Nephron progenitor cell (in vitro differentiated cells): ENCODE results near the gene FTO.

Experiments
- DNase-seq: peaks from one replicate; pipeline ENCODE4 v3.0.0; 2021
- H3K27ac Mint-ChIP-seq: 2 replicates; pipeline ENCODE4 v1.8.0; 2021; ENCODE audit warnings: mild to moderate bottlenecking, moderate library complexity, mixed read lengths
- H3K27me3 Mint-ChIP-seq: 2 replicates; pipeline ENCODE4 v1.8.0; 2021; ENCODE audit warnings: mild to moderate bottlenecking, low read depth, mixed read lengths; ENCODE audit not compliant: poor library complexity
- H3K36me3 Mint-ChIP-seq: 2 replicates; pipeline ENCODE4 v1.8.0; 2021; ENCODE audit warnings: low read depth, mixed read lengths
- H3K4me1 Mint-ChIP-seq: 2 replicates; pipeline ENCODE4 v1.8.0; 2021; ENCODE audit warnings: mixed read lengths
- H3K4me3 Mint-ChIP-seq: 2 replicates; pipeline ENCODE4 v1.8.0; 2021; ENCODE audit warnings: mild to moderate bottlenecking, moderate library complexity, mixed read lengths
- H3K9me3 Mint-ChIP-seq: 2 replicates; pipeline ENCODE4 v1.8.0; 2021; ENCODE audit warnings: mild to moderate bottlenecking, moderate library complexity, mixed read lengths
- TF ChIP-seq, protein P1 (sequence below): fragments of 200-600 bp; sonication (generic); IDR thresholded peaks from 2 replicates; pipeline ENCODE4 v1.5.0; 2021; ENCODE audit warnings: antibody characterized with exemption

FTO gene

DNA sequence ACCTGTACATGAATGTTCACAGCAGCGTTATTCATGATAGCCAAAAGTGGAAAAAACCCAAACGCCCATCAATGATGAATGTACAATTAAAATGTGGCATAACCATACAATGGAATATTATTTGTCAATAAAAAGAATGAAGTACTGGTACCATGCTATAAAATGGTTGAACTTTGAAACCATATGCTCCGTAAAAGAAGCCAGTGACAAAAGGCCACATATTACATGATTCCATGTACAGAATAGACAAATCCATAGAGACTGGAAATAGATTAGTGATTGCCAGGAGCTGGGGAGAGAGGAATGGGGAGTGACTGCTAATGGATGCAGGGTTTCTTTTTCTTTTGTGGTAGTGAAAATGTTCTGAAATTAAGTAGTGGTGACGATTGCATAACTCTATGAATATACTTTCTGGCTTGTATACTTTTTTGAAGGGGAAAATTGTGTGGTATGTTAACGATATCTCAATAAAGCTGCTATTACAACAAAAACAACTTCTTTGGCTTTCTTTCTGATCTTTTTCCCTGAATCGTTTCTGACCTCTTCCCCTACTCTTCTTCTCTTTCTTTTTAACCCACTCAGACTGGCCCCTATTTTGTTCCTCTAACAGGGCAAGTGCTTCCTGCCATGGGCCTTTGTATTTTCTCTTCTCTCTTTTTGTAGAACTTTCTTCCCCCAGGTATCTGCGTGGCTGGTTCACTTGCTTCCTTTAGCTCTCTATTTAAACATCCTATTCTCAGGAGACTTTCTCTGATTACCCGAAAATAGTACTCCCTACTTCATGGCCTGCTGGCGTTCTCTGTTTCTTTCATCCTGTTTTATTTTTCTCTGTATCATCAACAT is 67.9 kb downstream of the FTO start:
- TF ChIP-seq, protein P1, sequence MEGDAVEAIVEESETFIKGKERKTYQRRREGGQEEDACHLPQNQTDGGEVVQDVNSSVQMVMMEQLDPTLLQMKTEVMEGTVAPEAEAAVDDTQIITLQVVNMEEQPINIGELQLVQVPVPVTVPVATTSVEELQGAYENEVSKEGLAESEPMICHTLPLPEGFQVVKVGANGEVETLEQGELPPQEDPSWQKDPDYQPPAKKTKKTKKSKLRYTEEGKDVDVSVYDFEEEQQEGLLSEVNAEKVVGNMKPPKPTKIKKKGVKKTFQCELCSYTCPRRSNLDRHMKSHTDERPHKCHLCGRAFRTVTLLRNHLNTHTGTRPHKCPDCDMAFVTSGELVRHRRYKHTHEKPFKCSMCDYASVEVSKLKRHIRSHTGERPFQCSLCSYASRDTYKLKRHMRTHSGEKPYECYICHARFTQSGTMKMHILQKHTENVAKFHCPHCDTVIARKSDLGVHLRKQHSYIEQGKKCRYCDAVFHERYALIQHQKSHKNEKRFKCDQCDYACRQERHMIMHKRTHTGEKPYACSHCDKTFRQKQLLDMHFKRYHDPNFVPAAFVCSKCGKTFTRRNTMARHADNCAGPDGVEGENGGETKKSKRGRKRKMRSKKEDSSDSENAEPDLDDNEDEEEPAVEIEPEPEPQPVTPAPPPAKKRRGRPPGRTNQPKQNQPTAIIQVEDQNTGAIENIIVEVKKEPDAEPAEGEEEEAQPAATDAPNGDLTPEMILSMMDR = no peak
- no peaks in the 10 kb centered on the region for H3K36me3 Mint-ChIP-seq
- no peak for DNase-seq
- H3K27me3 Mint-ChIP-seq = no peaks in the 10 kb centered on the region
- H3K4me1 Mint-ChIP-seq = peaks cover 27% of the 10 kb centered on the region
- no peak overlapping the region for H3K27ac Mint-ChIP-seq
- H3K4me3 Mint-ChIP-seq = no peak overlapping the region
- H3K9me3 Mint-ChIP-seq = peaks cover under 1% of the 10 kb centered on the region

DNA sequence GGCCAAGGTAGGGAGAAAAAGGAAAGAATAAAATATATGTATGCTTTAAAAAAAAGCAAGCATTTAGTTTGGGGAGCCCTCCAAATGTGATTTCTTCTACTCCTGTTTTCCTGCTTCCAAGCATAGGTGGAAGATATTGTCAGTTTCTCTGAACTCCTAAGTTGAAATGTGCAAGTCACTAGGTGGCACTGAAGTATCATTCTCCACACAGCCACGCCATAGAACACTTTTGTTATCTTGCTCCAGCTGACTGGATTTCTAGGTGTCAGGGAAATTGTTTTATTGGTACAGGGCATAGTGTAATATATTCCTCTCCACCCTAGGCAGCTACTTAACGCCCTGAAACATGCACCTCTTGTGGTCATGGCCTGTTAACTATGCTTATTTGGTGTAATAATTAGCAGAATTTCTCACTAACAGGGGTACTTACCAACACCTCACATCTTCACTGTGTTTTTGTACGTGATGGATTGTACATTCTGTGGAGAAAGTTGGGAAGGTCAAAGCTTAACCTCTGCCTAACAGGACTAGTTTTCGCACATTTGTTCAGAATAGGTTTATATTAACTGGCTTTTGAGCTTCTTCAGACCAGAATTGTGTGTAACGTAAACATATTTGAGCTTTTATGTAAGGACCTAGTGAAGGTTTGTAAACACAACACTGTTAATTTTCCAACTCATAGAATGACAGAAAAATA is 69.3 kb downstream of the FTO start:
- DNase-seq = peak; percentile 23
- peaks cover 5% of the 10 kb centered on the region for H3K36me3 Mint-ChIP-seq
- no peaks in the 10 kb centered on the region for H3K27me3 Mint-ChIP-seq
- no peak overlapping the region for H3K4me3 Mint-ChIP-seq
- H3K4me1 Mint-ChIP-seq = peaks cover 22% of the 10 kb centered on the region
- no peak overlapping the region for H3K27ac Mint-ChIP-seq
- TF ChIP-seq, protein P1 = peak; percentile 45
- peaks cover 5% of the 10 kb centered on the region for H3K9me3 Mint-ChIP-seq

DNA sequence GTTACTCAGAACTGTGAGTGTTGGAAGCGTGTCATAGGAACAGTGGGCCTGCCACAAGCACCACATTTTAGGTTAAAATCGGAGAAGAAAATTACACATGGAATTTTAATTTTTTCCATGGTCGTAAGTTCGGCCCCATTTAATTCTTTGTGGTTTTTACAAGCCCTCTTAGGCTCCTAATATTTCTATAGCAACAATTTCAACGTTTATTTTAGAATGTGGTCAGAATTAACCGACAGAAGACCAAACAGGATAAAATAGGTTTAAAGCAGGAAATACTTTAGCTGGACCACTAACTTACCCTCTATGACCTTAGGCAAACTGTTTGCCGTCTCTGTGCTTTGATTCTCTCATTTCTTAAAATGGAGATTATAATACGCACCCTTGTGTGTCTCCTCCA is 69.9 kb downstream of the FTO start:
- Mint-ChIP-seq H3K36me3 (peaks cover 5% of the 10 kb centered on the region), H3K9me3 (peaks cover 5% of the 10 kb centered on the region), H3K4me1 (peaks cover 22% of the 10 kb centered on the region), H3K27me3 (no peaks in the 10 kb centered on the region), H3K27ac (no peak overlapping the region), H3K4me3 (no peak overlapping the region)
- TF ChIP-seq, protein P1 = no peak
- DNase-seq = no peak

DNA sequence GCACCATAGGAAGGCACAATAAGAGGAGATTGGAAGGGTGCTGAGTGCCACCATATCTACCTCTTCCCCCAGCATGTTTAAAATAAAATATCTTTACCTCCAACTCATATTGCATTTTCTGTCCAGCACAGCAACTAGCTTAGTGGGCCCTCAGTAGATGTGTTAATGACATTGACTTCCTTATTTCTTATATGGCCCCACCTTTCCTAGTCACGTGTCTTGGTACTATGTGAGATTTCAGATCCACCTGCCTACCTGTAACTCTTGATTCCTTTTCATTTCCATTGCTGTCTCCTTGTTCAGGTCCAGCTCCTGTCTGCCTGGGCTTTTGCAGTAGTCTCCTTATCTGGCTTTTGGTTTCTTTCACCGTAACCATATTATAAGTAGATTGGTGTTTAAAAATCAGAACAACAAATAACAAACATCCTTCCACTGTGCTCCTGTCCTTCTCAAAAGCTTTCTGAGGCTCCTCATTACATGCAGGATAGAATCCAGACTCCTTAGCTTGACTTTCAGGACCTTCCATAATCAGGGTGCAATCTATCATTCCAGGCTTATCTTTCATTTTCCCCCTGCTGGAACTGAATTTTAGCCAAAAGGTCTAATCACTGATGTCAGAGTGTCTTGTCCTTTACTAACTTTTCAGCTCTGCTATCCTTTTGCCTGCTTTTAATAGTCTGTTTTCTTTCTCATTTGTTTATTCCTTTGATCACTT is 71.3 kb downstream of the FTO start:
- Mint-ChIP-seq H3K4me1 (peaks cover 30% of the 10 kb centered on the region), H3K27me3 (no peaks in the 10 kb centered on the region), H3K4me3 (no peak overlapping the region), H3K27ac (no peak overlapping the region), H3K36me3 (peaks cover 5% of the 10 kb centered on the region), H3K9me3 (peaks cover 5% of the 10 kb centered on the region)
- TF ChIP-seq, protein P1 = no peak
- DNase-seq = no peak

DNA sequence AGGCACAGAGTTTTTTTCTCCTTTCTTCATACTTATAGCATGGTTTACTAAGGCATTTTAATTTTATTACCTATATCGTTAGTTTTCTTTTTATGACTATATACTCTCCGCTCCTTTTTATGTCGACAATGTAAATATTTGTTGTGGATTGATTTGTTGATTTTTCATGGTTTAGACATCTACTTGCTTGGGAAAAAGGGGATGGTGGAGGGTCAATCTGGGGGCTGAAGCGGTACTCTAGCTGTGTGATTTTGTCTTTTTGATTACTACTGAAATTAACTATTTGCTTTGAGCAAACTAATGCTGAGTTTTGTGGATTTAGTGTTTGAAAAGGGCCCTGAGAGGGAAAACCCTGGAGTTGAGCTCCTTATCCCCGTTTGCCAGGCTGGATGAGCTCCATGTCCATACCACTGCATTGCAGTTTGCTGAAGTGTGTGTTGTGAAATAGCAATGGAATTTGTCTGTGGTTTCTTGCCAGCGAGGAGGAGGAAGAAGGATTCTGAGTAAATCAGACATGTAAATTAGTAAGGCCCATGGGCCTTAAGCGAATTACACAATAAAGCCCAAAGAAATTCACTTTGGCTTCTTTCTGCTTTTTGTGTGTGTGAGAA is 72.0 kb downstream of the FTO start:
- TF ChIP-seq, protein P1 = no peak
- no peak for DNase-seq
- Mint-ChIP-seq H3K27ac (no peak overlapping the region), H3K4me1 (peaks cover 31% of the 10 kb centered on the region), H3K9me3 (peaks cover 5% of the 10 kb centered on the region), H3K27me3 (no peaks in the 10 kb centered on the region), H3K36me3 (peaks cover 5% of the 10 kb centered on the region), H3K4me3 (no peak overlapping the region)
